ENCODE data around the gene FUT3.

Gene FUT3

GRCh38 chr19:5822181-5822844, 28.9 kb downstream of the FUT3 start:
- DNase-seq = no peak

DNA sequence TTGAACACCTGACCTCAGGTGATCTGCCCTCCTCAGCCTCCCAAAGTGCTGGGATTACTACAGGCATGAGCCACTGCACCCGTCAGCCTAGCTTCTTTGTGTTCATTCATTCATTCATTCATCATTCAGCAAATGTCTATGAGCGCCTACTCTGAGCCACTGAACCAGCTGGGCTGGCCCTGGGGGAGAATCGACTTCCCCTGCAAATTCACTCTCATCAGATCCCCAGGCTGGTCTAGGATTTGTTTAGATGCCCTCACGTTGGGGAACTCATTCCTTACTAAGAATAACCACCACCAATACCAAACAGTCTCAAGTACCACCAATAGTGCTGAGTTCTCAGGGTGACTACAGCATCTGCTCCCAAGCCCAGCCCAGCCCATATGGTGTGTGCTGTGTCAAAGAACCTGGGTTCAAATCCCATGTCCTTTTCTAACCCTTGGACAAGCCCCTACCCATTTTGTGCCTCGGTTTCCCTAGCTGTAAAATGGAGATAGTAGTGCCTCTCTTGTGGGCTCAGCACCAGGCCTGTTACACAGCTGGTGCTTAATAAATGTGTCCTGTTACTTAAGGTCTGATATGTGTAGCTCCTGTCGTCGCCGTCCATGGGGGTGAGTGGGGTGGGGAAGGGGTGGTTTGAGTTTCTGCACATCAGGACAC, 29.6 kb downstream of the FUT3 start:
- DNase-seq = no peak

GRCh38 chr19:5820785-5821184, 30.5 kb downstream of the FUT3 start:
- no peak for DNase-seq

- no peak for DNase-seq
These were observed 32.7 kb downstream of the FUT3 start for GRCh38 chr19:5818594-5818993.

DNA sequence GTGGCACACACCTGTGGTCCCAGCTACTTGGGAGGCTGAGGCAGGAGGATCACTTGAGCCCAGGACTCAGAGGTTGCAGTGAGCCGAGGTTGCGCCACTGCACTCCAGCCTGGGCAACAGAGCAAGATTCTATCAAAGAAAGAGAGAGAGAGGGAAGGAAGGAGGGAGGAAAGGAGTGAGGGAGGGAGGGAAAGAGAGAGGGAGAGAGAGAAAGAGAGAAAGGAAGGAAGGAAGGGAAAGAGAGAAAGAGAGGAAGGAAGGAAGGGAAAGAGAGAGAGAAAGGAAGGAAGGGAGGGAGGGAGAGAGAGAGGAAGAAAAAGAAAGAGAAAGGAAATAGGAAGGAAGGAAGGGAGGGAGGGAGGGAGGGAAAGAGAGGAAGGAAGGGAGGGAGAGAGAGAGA, 34.0 kb downstream of the FUT3 start:
- DNase-seq = no peak

DNA sequence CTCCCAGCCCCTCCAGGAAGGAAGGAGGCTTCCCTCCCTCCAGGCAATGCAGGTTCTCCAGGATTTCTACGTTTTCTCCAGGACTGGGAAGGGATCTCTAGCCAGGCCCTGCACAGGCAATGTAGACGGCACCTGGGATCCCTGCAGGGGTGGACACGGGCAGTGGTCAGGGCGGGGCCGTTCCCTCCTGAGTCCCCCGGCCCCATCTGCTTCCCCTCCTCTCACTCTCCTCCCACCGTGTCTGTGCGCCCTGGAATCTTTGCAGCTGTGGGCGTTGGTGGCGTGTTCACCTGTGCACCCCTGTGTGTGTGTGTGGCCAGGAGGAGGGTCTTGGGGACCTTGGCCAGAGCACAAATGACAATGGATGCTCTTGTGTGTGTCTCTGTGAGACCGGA, 36.4 kb downstream of the FUT3 start:
- DNase-seq = no peak

DNA sequence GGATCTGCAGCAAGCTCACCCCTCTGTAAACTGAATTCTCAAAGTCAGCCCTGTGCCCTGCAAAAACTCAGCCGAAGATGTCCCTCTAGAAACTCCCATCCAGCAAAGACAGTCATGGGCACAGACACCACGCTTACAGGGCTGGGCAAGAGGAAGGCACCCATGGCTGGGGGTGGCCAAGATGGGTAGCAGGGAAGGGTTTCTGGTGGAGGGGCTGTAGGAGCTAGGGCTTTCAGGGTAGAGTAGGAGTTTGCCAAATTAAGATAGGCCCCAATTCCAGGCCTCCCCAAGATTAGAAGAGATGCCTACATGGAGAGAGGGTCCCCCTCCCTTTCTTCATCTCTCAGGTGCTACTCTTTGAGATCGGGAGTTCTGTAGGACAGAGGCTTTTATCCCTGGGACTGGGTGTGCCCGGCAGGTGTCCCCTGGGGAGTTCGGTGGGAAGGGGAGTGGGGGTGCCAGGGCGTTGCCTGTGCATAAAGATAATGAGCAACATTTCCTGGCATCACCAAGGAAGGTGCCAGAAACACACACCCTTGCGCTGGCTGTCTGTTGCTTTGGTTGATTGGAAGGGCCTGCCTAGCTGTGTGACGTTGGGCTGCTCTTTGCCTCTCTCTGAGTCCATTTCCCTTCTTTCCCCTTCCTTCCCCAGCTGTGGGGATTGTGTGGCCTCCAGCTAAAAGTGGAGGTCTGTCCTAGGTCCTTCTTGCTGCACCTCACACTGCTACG, 37.0 kb downstream of the FUT3 start:
- no peak for DNase-seq

GRCh38 chr19:5811117-5811516, 40.1 kb downstream of the FUT3 start:
- DNase-seq = no peak

DNA sequence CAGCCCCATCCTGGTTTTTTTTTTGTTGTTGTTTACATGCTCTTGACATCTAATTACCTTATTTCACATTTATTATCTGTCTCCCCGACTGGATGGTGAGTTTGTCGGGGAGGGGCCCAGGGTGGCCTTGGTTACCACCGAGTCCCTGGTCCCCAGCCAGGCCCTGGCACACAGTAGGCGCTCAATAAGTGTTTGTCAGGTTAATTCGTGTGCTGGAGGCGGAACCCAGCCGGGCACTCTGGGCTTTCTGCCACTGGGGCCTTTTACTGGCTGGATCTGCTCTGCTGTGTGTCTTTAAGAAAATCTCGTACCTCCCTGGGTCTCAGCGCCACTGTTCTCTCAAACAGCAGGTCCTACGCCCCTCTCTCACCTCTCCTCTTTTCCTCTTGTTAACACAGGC, 41.8 kb downstream of the FUT3 start:
- no peak for DNase-seq

DNA sequence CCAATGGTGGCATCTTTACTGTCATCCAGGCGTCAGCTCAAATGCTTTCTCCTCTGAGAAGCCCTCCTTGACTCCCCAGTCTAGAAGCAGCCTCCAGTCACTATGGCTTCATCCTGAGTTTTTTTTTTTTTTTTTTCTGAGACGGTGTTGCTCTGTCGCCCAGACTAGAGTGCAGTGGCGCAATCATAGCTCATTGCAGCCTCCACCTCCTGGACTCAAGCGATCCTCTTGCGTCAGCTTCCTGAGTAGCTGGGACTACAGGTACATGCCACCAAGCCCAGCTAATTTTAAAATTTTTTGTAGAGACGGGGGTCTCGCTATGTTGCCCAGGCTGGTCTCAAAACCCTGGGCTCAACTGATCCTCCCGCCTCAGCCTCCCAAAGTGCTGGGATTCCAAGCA, 42.2 kb downstream of the FUT3 start:
- DNase-seq = no peak

DNA sequence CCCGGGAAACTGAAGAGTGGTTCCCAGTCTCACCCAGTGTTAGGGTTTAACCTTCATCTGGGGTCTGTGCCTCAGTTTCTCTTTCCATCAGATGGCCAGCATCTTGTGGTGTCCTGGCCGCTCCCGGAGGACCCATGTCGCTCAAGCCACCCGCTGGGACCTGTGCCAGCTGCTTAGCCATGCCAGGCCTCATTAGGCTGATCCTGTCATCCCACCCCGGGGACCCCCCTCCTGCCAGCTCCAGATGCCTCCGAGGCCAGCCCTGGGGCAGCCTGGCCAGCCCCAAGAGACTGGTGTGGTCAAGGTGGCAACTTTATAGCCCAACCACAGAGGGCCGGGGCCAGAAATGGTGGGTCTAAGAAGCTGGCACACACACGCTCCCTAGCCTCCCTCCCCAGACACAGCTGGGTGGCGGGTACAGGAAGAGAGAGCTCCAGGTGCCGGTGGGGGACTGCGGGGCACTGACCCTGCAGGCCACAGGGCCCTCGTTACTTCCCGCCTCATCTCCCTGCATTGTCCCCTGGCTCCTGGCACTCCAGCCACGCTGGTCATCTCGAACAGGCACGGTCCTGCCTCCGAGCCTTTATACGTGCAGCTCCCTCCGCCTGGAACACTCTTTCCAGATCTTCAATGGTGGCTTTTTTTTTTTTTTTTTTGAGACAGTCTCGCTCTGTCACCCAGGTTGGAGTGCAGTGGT, 43.0 kb downstream of the FUT3 start:
- no peak for DNase-seq

GRCh38 chr19:5806905-5807304, 44.3 kb downstream of the FUT3 start:
- DNase-seq = no peak

DNA sequence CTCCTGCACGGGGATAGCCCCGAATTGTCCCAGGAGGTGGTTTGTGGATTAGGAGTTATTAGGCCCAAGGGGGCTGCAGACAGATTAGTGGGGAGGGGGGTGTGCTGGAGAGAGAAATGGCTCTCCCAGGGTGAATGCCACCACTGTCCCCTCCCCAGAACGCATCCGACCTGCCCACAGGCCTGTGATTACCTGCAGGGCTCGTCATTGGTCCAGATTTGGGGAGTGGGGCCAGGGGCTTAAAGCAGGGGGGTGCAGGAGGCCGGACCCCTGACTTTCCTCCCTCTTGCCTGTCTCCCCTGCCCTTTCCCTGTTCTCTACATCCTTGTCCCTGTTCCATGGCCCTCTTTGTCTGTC, 45.1 kb downstream of the FUT3 start:
- no peak for DNase-seq

GRCh38 chr19:5805462-5806132, 45.7 kb downstream of the FUT3 start:
- no peak for DNase-seq

- no peak for DNase-seq
These were observed 46.5 kb downstream of the FUT3 start, which contains the start of gene NRTN for GRCh38 chr19:5804516-5805461. Gene NRTN, plus strand, starts transcription at chr19:5805067. Its CDS starts 19,099 bp downstream, at chr19:5824166.

DNA sequence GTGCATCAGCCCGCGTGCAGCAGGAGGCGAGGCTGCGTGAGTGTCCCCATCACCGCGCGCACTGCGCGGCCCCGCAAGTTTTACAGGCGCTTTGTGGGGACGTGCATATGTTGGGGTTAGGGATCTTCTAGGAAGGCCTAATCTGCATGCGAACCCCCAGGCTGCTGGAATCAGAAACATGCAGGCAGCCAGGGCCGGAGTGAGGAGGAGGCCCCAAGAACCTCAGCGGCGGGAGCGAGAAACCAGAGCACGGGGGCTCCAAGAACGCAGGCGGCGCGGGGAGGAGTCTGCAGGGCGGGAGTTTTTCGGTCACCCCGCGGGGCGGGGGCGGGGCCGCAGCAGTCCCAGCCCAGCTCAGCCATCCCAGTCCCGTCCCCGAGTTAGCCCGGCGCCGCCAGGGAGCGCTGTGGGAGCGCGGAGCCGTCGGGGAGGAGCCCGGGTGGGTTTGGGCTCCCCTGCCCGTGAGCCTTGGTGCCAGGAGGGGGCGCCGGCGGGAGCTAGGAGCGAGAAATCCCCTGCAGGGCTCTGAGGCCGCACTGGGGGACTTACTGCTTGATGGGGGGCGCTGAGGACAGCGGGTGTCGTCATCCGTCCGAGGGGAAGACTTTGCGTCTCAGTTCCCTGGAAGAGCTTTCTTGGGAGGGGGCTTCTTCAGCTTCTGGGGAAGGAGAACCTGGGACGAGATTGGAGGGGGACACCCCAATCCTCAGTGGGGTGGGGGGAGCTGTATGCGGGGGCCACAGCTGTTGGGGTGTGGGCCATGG, 47.3 kb downstream of the FUT3 start:
- peak; percentile 33 for DNase-seq

DNA sequence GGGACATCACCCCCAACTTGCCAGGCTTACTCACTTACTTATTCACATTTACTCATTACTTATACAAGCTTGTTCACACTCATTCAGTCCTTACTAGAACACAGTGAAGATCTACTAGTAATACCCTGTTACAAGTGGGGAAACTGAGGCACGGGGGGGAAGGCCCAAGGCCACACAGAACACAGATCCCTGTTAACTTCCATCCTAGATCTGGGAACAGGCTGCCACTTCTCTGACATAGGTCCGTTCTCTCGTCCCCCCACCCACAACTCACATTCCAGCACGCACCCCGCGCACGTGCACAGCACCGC, 47.9 kb downstream of the FUT3 start:
- no peak for DNase-seq

GRCh38 chr19:5801796-5802619, 49.2 kb downstream of the FUT3 start:
- no peak for DNase-seq

- no peak for DNase-seq
These were observed 50.6 kb downstream of the FUT3 start for GRCh38 chr19:5800361-5801270.

Data from NCI-H1417 treated with DMSO at 0.1 percent for 48 hours (cell line).